ENCODE measurements around the gene RBFOX2. TPM values are rescaled to one million over a fixed set of nuclear protein-coding genes. Genes with fewer than 3 reads are reported as not detected.

Gene RBFOX2
- total and polyA plus RNA-seq, 4 donors, result 14.2 to 53.6 (median 25.6) TPM

DNA sequence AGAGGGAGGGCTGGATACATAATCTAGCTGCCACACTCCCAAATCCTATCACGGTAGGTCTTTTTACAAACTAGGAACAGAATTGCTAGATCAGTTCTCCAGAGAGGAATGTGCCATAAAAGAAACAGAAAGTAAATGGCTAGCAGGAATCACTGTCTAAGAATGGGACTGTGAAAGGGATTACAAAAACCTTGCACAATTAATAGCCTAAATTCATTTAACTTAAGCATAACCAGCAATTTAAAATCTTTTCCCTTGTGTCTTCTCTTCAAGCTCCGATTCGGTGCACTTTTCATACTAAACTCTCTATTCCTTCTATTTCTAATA lies 275.8 kb downstream of the RBFOX2 start:
- no peak for DNase-seq (ENCODE audit: low spot score)
- no peaks in the 10 kb centered on the region for H3K27me3 ChIP-seq (ENCODE audit: control insufficient read depth in 4 of 4, insufficient read depth in 4 of 4, low read length in 3 of 4)
- TF ChIP-seq RAD21 (IDR thresholded peaks at IDR 0.05), result no peak
- TF ChIP-seq, protein P1, sequence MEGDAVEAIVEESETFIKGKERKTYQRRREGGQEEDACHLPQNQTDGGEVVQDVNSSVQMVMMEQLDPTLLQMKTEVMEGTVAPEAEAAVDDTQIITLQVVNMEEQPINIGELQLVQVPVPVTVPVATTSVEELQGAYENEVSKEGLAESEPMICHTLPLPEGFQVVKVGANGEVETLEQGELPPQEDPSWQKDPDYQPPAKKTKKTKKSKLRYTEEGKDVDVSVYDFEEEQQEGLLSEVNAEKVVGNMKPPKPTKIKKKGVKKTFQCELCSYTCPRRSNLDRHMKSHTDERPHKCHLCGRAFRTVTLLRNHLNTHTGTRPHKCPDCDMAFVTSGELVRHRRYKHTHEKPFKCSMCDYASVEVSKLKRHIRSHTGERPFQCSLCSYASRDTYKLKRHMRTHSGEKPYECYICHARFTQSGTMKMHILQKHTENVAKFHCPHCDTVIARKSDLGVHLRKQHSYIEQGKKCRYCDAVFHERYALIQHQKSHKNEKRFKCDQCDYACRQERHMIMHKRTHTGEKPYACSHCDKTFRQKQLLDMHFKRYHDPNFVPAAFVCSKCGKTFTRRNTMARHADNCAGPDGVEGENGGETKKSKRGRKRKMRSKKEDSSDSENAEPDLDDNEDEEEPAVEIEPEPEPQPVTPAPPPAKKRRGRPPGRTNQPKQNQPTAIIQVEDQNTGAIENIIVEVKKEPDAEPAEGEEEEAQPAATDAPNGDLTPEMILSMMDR (IDR thresholded peaks at IDR 0.05; ENCODE audit: low read depth, low read length, missing input control), result no peak
- no peak for TF ChIP-seq HNF4A (conservative IDR thresholded peaks at IDR 0.05)
- TF ChIP-seq RXRA (IDR thresholded peaks at IDR 0.05), result no peak
- TF ChIP-seq FOXA2 (IDR thresholded peaks at IDR 0.05), result no peak
- peaks cover 0 to 12% (median 6%) of the 10 kb centered on the region in 4 donors for H3K4me1 ChIP-seq (ENCODE audit: control insufficient read depth in 4 of 4, insufficient read depth in 4 of 4, low read length in 3 of 4)
- 90% methylated on average over 3 of the region's 3 CpGs for WGBS
- no peak overlapping the region for H3K27ac ChIP-seq (ENCODE audit: low read depth in 1 of 2, low read length in 2 of 2)
- no peaks in the 10 kb centered on the region for H3K9me3 ChIP-seq (ENCODE audit: control insufficient read depth in 4 of 4, low read length in 3 of 4)
- H3K36me3 ChIP-seq (ENCODE audit: control insufficient read depth in 4 of 4, insufficient read depth in 3 of 4, low read depth in 1 of 4, low read length in 3 of 4), result peaks cover 0 to 4% (median 0%) of the 10 kb centered on the region in 4 donors
- no peak overlapping the region for H3K9ac ChIP-seq (ENCODE audit: low read depth in 1 of 2, low read length in 2 of 2)
- H3K4me3 ChIP-seq (ENCODE audit: low read depth in 1 of 3, low read length in 3 of 3), result no peak overlapping the region

DNA sequence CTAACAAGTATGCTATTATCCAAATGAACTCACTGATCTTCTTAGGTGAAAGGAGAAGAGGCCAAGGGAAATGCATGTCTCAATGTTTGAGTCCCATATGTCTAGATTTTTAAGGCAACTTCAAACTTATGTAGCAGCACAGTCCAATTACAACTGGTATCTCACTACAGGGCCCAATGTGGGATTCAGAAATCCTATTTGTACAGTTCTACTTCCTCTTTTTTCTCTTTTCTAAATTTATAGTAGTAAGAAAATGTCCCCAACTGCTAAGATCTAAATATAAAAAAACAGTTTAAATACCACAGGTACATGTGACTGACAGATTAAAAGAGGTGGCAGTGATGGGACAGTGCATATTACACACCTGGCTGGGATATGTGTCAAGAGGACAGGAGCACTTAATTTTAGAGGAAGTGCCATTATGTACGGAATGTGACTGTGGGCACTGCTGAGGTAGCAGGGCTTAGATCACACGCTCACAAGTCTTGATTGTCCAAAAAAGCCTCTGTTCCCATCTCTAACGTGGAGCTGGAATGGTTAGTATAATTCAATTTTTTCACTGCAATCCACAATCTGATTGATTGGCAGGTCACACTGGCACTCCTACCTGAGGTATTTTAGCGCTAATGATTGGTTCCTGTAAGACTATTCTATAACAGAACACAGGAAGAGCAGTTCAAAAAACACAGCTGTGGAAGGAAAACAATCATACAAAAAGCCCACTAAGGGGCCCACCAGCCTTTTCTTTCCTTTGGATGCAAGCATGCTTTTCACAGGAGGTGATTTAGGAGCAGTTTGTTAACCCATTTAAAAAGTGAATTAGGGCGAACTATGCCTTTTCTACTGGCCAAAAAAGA lies 276.4 kb downstream of the RBFOX2 start:
- TF ChIP-seq, protein P2, sequence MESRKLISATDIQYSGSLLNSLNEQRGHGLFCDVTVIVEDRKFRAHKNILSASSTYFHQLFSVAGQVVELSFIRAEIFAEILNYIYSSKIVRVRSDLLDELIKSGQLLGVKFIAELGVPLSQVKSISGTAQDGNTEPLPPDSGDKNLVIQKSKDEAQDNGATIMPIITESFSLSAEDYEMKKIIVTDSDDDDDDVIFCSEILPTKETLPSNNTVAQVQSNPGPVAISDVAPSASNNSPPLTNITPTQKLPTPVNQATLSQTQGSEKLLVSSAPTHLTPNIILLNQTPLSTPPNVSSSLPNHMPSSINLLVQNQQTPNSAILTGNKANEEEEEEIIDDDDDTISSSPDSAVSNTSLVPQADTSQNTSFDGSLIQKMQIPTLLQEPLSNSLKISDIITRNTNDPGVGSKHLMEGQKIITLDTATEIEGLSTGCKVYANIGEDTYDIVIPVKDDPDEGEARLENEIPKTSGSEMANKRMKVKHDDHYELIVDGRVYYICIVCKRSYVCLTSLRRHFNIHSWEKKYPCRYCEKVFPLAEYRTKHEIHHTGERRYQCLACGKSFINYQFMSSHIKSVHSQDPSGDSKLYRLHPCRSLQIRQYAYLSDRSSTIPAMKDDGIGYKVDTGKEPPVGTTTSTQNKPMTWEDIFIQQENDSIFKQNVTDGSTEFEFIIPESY (IDR thresholded peaks at IDR 0.05), result no peak
- TF ChIP-seq, protein P3, sequence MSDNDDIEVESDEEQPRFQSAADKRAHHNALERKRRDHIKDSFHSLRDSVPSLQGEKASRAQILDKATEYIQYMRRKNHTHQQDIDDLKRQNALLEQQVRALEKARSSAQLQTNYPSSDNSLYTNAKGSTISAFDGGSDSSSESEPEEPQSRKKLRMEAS (IDR thresholded peaks at IDR 0.05), result no peak
- TF ChIP-seq, protein P4, sequence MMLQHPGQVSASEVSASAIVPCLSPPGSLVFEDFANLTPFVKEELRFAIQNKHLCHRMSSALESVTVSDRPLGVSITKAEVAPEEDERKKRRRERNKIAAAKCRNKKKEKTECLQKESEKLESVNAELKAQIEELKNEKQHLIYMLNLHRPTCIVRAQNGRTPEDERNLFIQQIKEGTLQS (IDR thresholded peaks at IDR 0.05), result no peak
- TF ChIP-seq, protein P1 (IDR thresholded peaks at IDR 0.05; ENCODE audit: low read depth, low read length, missing input control), result no peak
- TF ChIP-seq NR2F2 (IDR thresholded peaks at IDR 0.05) (no peak), RAD21 (IDR thresholded peaks at IDR 0.05) (no peak), FOXA2 (IDR thresholded peaks at IDR 0.05) (no peak), JUND (IDR thresholded peaks at IDR 0.05) (no peak), EGR1 (IDR thresholded peaks at IDR 0.05; ENCODE audit: low read depth in 2 of 2) (no peak)
- Histone ChIP-seq H3K4me3 (ENCODE audit: low read depth in 1 of 3, low read length in 3 of 3) (no peak overlapping the region), H3K36me3 (ENCODE audit: control insufficient read depth in 4 of 4, insufficient read depth in 3 of 4, low read depth in 1 of 4, low read length in 3 of 4) (peaks cover 0 to 4% (median 0%) of the 10 kb centered on the region in 4 donors), H3K9ac (ENCODE audit: low read depth in 1 of 2, low read length in 2 of 2) (no peak overlapping the region), H3K4me1 (ENCODE audit: control insufficient read depth in 4 of 4, insufficient read depth in 4 of 4, low read length in 3 of 4) (peaks cover 0 to 10% (median 6%) of the 10 kb centered on the region in 4 donors), H3K9me3 (ENCODE audit: control insufficient read depth in 4 of 4, low read length in 3 of 4) (no peaks in the 10 kb centered on the region), H3K27me3 (ENCODE audit: control insufficient read depth in 4 of 4, insufficient read depth in 4 of 4, low read length in 3 of 4) (no peaks in the 10 kb centered on the region), H3K27ac (ENCODE audit: low read depth in 1 of 2, low read length in 2 of 2) (no peak overlapping the region)
- no peak for DNase-seq (ENCODE audit: low spot score)
- 85% methylated on average over 5 of the region's 5 CpGs for WGBS
